MM.1S (cell line): ENCODE data around the gene ECHS1.
A peak's percentile ranks its signal among the peaks of the same experiment; 100 is the strongest.

Experiments
- DNase-seq: peaks from one replicate; pipeline ENCODE4 v3.0.0-alpha.2; 2015
- H2AFZ ChIP-seq: fragments of 300-600 bp; sonication (generic); 2 replicates; pipeline ENCODE4 v1.6.0; 2016; ENCODE audit warnings: antibody characterized with exemption, low read length
- H3F3A ChIP-seq: fragments of 300-600 bp; sonication (generic); 2 replicates; pipeline ENCODE4 v1.6.1; 2016; ENCODE audit warnings: mild to moderate bottlenecking, antibody characterized with exemption, low read length, moderate library complexity, mixed read lengths; ENCODE audit not compliant: insufficient read depth
- H3K27ac ChIP-seq: fragments of 300-600 bp; sonication (generic); 2 replicates; pipeline ENCODE4 v1.5.1; 2016; ENCODE audit warnings: mild to moderate bottlenecking, low read length
- H3K27me3 ChIP-seq: fragments of 300-600 bp; sonication (generic); replicated peaks from 2 replicates; pipeline ENCODE4 v1.6.0; 2016; ENCODE audit warnings: low read length; ENCODE audit not compliant: insufficient read depth
- H3K36me3 ChIP-seq: fragments of 300-600 bp; sonication (generic); replicated peaks from 2 replicates; pipeline ENCODE4 v1.6.1; 2016; ENCODE audit warnings: mild to moderate bottlenecking, low read length, mixed read lengths; ENCODE audit not compliant: insufficient read depth
- H3K4me1 ChIP-seq: fragments of 300-600 bp; sonication (generic); 2 replicates; pipeline ENCODE4 v1.6.1; 2016; ENCODE audit warnings: low read length, mixed read lengths
- H3K4me2 ChIP-seq: fragments of 300-600 bp; sonication (generic); 2 replicates; pipeline ENCODE4 v1.6.0; 2016; ENCODE audit warnings: low read depth, low read length
- H3K4me3 ChIP-seq: fragments of 300-600 bp; sonication (generic); 2 replicates; pipeline ENCODE4 v1.5.1; 2016; ENCODE audit warnings: low read length, mixed read lengths
- H3K79me2 ChIP-seq: fragments of 300-600 bp; sonication (generic); 2 replicates; pipeline ENCODE4 v1.6.1; 2016; ENCODE audit warnings: mixed run types, low read length, mixed read lengths
- H3K9ac ChIP-seq: fragments of 300-600 bp; sonication (generic); 2 replicates; pipeline ENCODE4 v1.6.1; 2016; ENCODE audit warnings: low read length, mixed read lengths
- H3K9me2 ChIP-seq: fragments of 300-600 bp; sonication (generic); replicated peaks from 2 replicates; pipeline ENCODE4 v1.6.1; 2016; ENCODE audit warnings: mild to moderate bottlenecking, low read length, mixed read lengths; ENCODE audit not compliant: insufficient read depth
- H3K9me3 ChIP-seq: fragments of 300-600 bp; sonication (generic); replicated peaks from 2 replicates; pipeline ENCODE4 v1.6.1; 2016; ENCODE audit warnings: mild to moderate bottlenecking, low read length, mixed read lengths; ENCODE audit not compliant: insufficient read depth
- H4K20me1 ChIP-seq: fragments of 300-600 bp; sonication (generic); 2 replicates; pipeline ENCODE4 v1.6.1; 2016; ENCODE audit warnings: mild to moderate bottlenecking, low read length, moderate library complexity, mixed read lengths; ENCODE audit not compliant: insufficient read depth
- CTCF ChIP-seq: fragments of 300-600 bp; sonication (generic); IDR thresholded peaks from 2 replicates; pipeline ENCODE4 v1.5.1; 2016; ENCODE audit warnings: antibody characterized with exemption, low read length, mixed read lengths
- EZH2 ChIP-seq: fragments of 300-600 bp; sonication (generic); optimal IDR thresholded peaks from 2 replicates; pipeline ENCODE3; 2017; ENCODE audit warnings: low read depth, mild to moderate bottlenecking, antibody characterized with exemption, low read length, mixed read lengths
- EZH2phosphoT487 ChIP-seq: fragments of 300-600 bp; sonication (generic); IDR thresholded peaks from 2 replicates; pipeline ENCODE4 v1.6.1; 2018; ENCODE audit warnings: antibody characterized with exemption, low read length

The ECHS1 gene

GRCh38 chr10:133393401-133394063, 20.4 kb upstream of the ECHS1 start:
- Histone ChIP-seq H2AFZ (peak overlapping the region; percentile 30; the same call in 1 of the 2 replicates), H3K36me3 (no peaks in the 10 kb centered on the region; the same call in 1 of the 2 replicates), H3K9me3 (no peaks in the 10 kb centered on the region), H3K9me2 (no peaks in the 10 kb centered on the region), H4K20me1 (no peaks in the 10 kb centered on the region), H3K27me3 (no peaks in the 10 kb centered on the region), H3K4me3 (peak overlapping the region; percentile 94; the same call in 1 of the 2 replicates), H3K4me1 (peaks cover 18% of the 10 kb centered on the region), H3K79me2 (peaks cover 34% of the 10 kb centered on the region), H3F3A (peaks cover 24% of the 10 kb centered on the region), H3K27ac (peak overlapping the region; percentile 80; the same call in 1 of the 2 replicates), H3K9ac (peak overlapping the region; percentile 20; the same call in 1 of the 2 replicates), H3K4me2 (peak overlapping the region; percentile 85; the same call in 1 of the 2 replicates)
- no peak for TF ChIP-seq EZH2
- no peak for TF ChIP-seq EZH2phosphoT487
- no peak for TF ChIP-seq CTCF
- no peak for DNase-seq

GRCh38 chr10:133391761-133392518, 18.8 kb upstream of the ECHS1 start:
- TF ChIP-seq EZH2phosphoT487 (no peak), EZH2 (no peak), CTCF (no peak)
- Histone ChIP-seq H3K4me1 (peaks cover 24% of the 10 kb centered on the region), H3K27ac (no peak overlapping the region), H3K36me3 (no peaks in the 10 kb centered on the region), H3K9ac (no peak overlapping the region), H3K27me3 (no peaks in the 10 kb centered on the region), H3F3A (peaks cover 29% of the 10 kb centered on the region), H3K4me3 (no peak overlapping the region), H3K79me2 (peaks cover 36% of the 10 kb centered on the region), H2AFZ (no peak overlapping the region), H3K9me2 (no peaks in the 10 kb centered on the region), H3K4me2 (no peak overlapping the region), H3K9me3 (no peaks in the 10 kb centered on the region), H4K20me1 (no peaks in the 10 kb centered on the region)
- no peak for DNase-seq

GRCh38 chr10:133391249-133391635, 18.1 kb upstream of the ECHS1 start:
- TF ChIP-seq CTCF = no peak
- no peak for TF ChIP-seq EZH2
- no peak for TF ChIP-seq EZH2phosphoT487
- Histone ChIP-seq H2AFZ (no peak overlapping the region), H3K9me3 (no peaks in the 10 kb centered on the region), H4K20me1 (no peaks in the 10 kb centered on the region), H3K79me2 (peaks cover 34% of the 10 kb centered on the region), H3K36me3 (no peaks in the 10 kb centered on the region), H3K27ac (peak overlapping the region; percentile 88; the same call in 1 of the 2 replicates), H3K4me1 (peaks cover 24% of the 10 kb centered on the region), H3F3A (peaks cover 29% of the 10 kb centered on the region), H3K4me2 (0 out of 2 replicates have a peak overlapping the region, but pooled peaks have one; percentile 92), H3K4me3 (no peak overlapping the region), H3K9ac (no peak overlapping the region), H3K9me2 (no peaks in the 10 kb centered on the region), H3K27me3 (no peaks in the 10 kb centered on the region)
- no peak for DNase-seq
